ENCODE data around the gene NRXN3. TPM values are rescaled to one million over a fixed set of nuclear protein-coding genes. Genes with fewer than 3 reads are reported as not detected.

The NRXN3 gene
- total and polyA plus RNA-seq, 2 of the 13 experiments (the other 11 are each of a cell fraction or from before 2014, with no cell fraction given), result 0.03 TPM; not detected in 1

GRCh38 chr14:78608998-78609787, 439.0 kb downstream of the NRXN3 start (continued):
- TF ChIP-seq ZNF496 (CRISPR knock-in tag; IDR thresholded peaks at IDR 0.05; ENCODE audit: insufficient replicate concordance), result no peak
- TF ChIP-seq SP4 (CRISPR knock-in tag; IDR thresholded peaks at IDR 0.05), result no peak
- TF ChIP-seq PAX8 (CRISPR knock-in tag; IDR thresholded peaks at IDR 0.05; ENCODE audit: borderline replicate concordance), result no peak

GRCh38 chr14:78610994-78611393, 440.8 kb downstream of the NRXN3 start:
- BruUV-seq (replicated peaks), result no TSS peak
- FAIRE-seq, result no peak
- in situ Hi-C loops (cut with HindIII; ENCODE audit: extremely low pct_ligation_motif_present, low pct_unique_long_range_greater_than_20kb) (no loop called here), intact Hi-C loops (cut with micrococcal nuclease; ENCODE audit: unreplicated experiment) (no loop called here)
- no peak for ATAC-seq
- no peaks in the 10 kb centered on the region for H3K36me3 ChIP-seq (replicated peaks in 1 of 2; ENCODE audit: control insufficient read depth in 1 of 2, insufficient read depth in 2 of 2, low read length in 2 of 2)
- no peaks in the 10 kb centered on the region for H3K79me2 ChIP-seq (ENCODE audit: insufficient read depth, low read length)
- H2AFZ ChIP-seq (ENCODE audit: low read length), result no peak overlapping the region
- WGBS (ENCODE audit: low lambda C conversion rate), result 17% methylated on average over 4 of the region's 4 CpGs
- POLR2A ChIA-PET, result no interaction called here
- CTCF ChIA-PET (ENCODE audit: low intra/inter-chr PET ratio, low total read pairs), result no interaction called here
- H3K4me3 ChIP-seq (replicated peaks in 1 of 3; ENCODE audit: insufficient read depth in 1 of 3, low read depth in 2 of 3, low read length in 3 of 3), result no peak overlapping the region
- no peaks in the 10 kb centered on the region for H3K9me3 ChIP-seq (ENCODE audit: low read length)
- H3K27me3 ChIP-seq (ENCODE audit: control insufficient read depth in 1 of 2, insufficient read depth in 2 of 2, low read length in 2 of 2), result no peaks in the 10 kb centered on the region
- no peaks in the 10 kb centered on the region for H4K20me1 ChIP-seq (ENCODE audit: insufficient read depth, low read length)
- H3K4me2 ChIP-seq (ENCODE audit: low read depth, low read length), result no peak overlapping the region
- H3K9ac ChIP-seq (ENCODE audit: insufficient read depth, low read depth, low read length), result no peak overlapping the region
- H3K27ac ChIP-seq (ENCODE audit: extremely low read length, insufficient read depth, low read length), result no peak overlapping the region
- no peaks in the 10 kb centered on the region for H3K4me1 ChIP-seq (ENCODE audit: insufficient read depth, low read length)
- no peak for DNase-seq (ENCODE audit: low spot score)
- TF ChIP-seq POLR2AphosphoS5 (IDR thresholded peaks at IDR 0.05; ENCODE audit: low read depth, low read length), result no peak
- TF ChIP-seq ZNF773 (CRISPR knock-in tag; IDR thresholded peaks at IDR 0.05; ENCODE audit: borderline replicate concordance), result no peak
- TF ChIP-seq ZBTB40 (IDR thresholded peaks at IDR 0.05), result no peak
- no peak for TF ChIP-seq ZBTB40 (CRISPR knock-in tag; IDR thresholded peaks at IDR 0.05)
- TF ChIP-seq ZBED4 (CRISPR knock-in tag; IDR thresholded peaks at IDR 0.05; ENCODE audit: borderline replicate concordance), result no peak
- TF ChIP-seq ZNF264 (CRISPR knock-in tag; IDR thresholded peaks at IDR 0.05), result no peak

Measured in HepG2 (cell line).